OCI-LY7 (cell line): Measurements from ENCODE around the gene CCDC141. TPM values are rescaled to one million over a fixed set of nuclear protein-coding genes. Genes with fewer than 3 reads are reported as not detected.

Experiments
- BruUV-seq: library from RNA; stranded (reverse); fragments of 400-500 nt; replicated peaks from 2 replicates; lab custom pipeline; 2021; lab: Mats Ljungman, UMichigan
- CTCF ChIA-PET: fragments of 300-600 bp; sonication (Branson Sonifier 250); formaldehyde crosslinking; loops from one replicate; lab custom pipeline; 2022; ENCODE audit warnings: antibody characterized with exemption; ENCODE audit not compliant: unreplicated experiment; lab: Charles Lee
- POLR2A ChIA-PET: fragments of 300-600 bp; sonication (Branson Sonifier 250); formaldehyde crosslinking; loops from one replicate; lab custom pipeline; 2022; ENCODE audit warnings: antibody characterized with exemption; lab: Charles Lee
- DNase-seq: peaks from one replicate; pipeline ENCODE4 v3.0.0-alpha.2; 2015; ENCODE audit warnings: low spot score
- H2AFZ ChIP-seq: fragments of 200-600 bp; sonication (generic), shearing (Covaris generic); 2 replicates; pipeline ENCODE4 v1.6.1; 2014; ENCODE audit warnings: mild to moderate bottlenecking, antibody characterized with exemption, low read length, moderate library complexity
- H3K27ac ChIP-seq: fragments of 200-600 bp; sonication (generic); 2 replicates; pipeline ENCODE4 v1.5.1; 2014; ENCODE audit warnings: mixed run types, low read depth, mild to moderate bottlenecking, moderate library complexity, low read length, inconsistent platforms; ENCODE audit not compliant: poor library complexity, severe bottlenecking
- H3K36me3 ChIP-seq: fragments of 200-600 bp; sonication (generic); 2 replicates; pipeline ENCODE4 v1.6.1; 2014; ENCODE audit warnings: mild to moderate bottlenecking, antibody characterized with exemption, low read length, moderate library complexity, mixed read lengths; ENCODE audit not compliant: insufficient read depth
- H3K4me1 ChIP-seq: fragments of 200-600 bp; sonication (generic); 2 replicates; pipeline ENCODE4 v1.5.1; 2014; ENCODE audit warnings: mild to moderate bottlenecking, low read length; ENCODE audit not compliant: insufficient read depth, poor library complexity, severe bottlenecking
- H3K4me2 ChIP-seq: fragments of 200-600 bp; sonication (generic); 2 replicates; pipeline ENCODE4 v1.6.1; 2014; ENCODE audit warnings: mild to moderate bottlenecking, low read length
- H3K4me3 ChIP-seq: fragments of 200-600 bp; sonication (generic); 2 replicates; pipeline ENCODE4 v1.5.1; 2014; ENCODE audit warnings: mild to moderate bottlenecking, low read depth, low read length; ENCODE audit not compliant: poor library complexity, severe bottlenecking
- H3K79me2 ChIP-seq: fragments of 200-600 bp; sonication (generic); 2 replicates; pipeline ENCODE4 v1.6.1; 2016; ENCODE audit warnings: low read depth, mild to moderate bottlenecking, low read length, moderate library complexity, mixed read lengths; ENCODE audit not compliant: insufficient read depth
- H3K9me2 ChIP-seq: fragments of 200-600 bp; sonication (generic); 2 replicates; pipeline ENCODE4 v1.6.1; 2016; ENCODE audit warnings: mild to moderate bottlenecking, low read length, mixed read lengths; ENCODE audit not compliant: insufficient read depth
- H3K9me3 ChIP-seq: fragments of 200-600 bp; sonication (generic); 2 replicates; pipeline ENCODE4 v1.6.1; 2014; ENCODE audit warnings: mild to moderate bottlenecking, mixed run types, low read length, mixed read lengths
- H4K20me1 ChIP-seq: fragments of 200-600 bp; sonication (generic); 2 replicates; pipeline ENCODE4 v1.6.1; 2014; ENCODE audit warnings: mild to moderate bottlenecking, antibody characterized with exemption, low read length, moderate library complexity, mixed read lengths; ENCODE audit not compliant: insufficient read depth
- EZH2phosphoT487 ChIP-seq: fragments of 200-600 bp; sonication (generic); IDR thresholded peaks from 2 replicates; pipeline ENCODE4 v1.6.1; 2018; ENCODE audit warnings: low read depth, borderline replicate concordance, mild to moderate bottlenecking, mixed run types, antibody characterized with exemption, low read length, moderate library complexity, mixed read lengths
- intact Hi-C: fragments of 100-400 bp; cut with micrococcal nuclease; formaldehyde crosslinking; loops from one replicate; pipeline ENCODE4 v1.10.0; 2022; ENCODE audit not compliant: unreplicated experiment
- total RNA-seq, 2 experiments: library from RNA; depleted of rRNA in 1 of 2; stranded (reverse); fragments of >200 nt in 1 of 2; shearing (Covaris generic) in 1 of 2; gene quantifications; 2 replicates each; pipeline ENCODE4 v1.2.3, GENCODE V29; 2014 to 2022
- TF ChIP-seq, protein P1 (sequence below): fragments of 200-600 bp; sonication (generic); conservative IDR thresholded peaks from 2 replicates; pipeline ENCODE4 v1.5.1; 2014; ENCODE audit warnings: mild to moderate bottlenecking, antibody characterized with exemption, low read length, moderate library complexity, mixed read lengths

The CCDC141 gene
- total RNA-seq, 2 experiments from 2014 or later: 0.32 TPM; not detected in 1

DNA sequence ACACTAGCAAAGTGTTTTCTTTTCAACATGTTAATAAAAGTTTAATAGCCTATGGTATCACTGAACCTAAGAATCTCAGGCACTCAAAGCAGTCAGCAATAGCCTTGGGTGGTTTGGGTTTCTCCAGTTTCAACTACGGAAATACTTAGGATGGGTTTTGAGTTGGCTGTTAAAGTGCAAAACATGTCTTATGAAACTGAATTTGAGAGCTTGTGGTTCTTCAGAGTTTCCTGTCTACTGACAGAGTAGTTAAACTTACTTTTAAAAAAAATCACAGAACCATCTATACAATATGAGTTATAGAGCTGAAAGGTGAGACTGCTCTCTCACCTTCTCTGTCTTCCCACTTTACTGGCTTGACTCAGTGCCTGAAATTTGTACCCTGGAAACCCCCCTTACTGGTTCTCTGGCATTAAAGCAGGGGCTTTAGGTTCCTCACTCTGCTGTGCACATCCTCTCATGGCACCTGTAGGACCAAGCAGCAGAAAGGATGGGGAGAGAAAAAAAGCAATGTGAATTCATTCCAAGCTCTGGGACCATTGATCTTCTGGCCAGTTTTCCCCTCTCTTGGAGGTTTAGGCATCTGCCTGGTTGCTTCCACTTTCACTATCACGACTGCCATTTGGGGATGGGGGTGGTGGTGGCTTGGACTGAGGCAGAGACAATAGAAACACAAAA lies 18.1 kb downstream of the CCDC141 start:
- H3K36me3 ChIP-seq: peaks cover 4% of the 10 kb centered on the region; the same call in 1 of the 2 replicates
- H3K9me2 ChIP-seq: no peaks in the 10 kb centered on the region
- no TSS peak for BruUV-seq
- H4K20me1 ChIP-seq: no peaks in the 10 kb centered on the region
- ChIA-PET POLR2A (interaction anchor here (0.7 to 5.3 kb wide), 8 partner anchors 11 to 103 kb away, joined by 3 to 37 read pairs (median 12); partner anchors contain the start of gene CCDC141), CTCF (interaction anchor here (1.2 kb wide), 1 partner anchor 10 kb away, joined by 7 read pairs; no protein-coding TSS in a partner anchor)
- intact Hi-C loops: loop anchor here (1.0 to 5.0 kb wide), 4 partner anchors 10 to 65 kb away; no protein-coding TSS in a partner anchor
- peak overlapping the region; percentile 98 for H2AFZ ChIP-seq
- H3K9me3 ChIP-seq: peaks cover 8% of the 10 kb centered on the region; the same call in 1 of the 2 replicates
- H3K4me1 ChIP-seq: peaks cover 23% of the 10 kb centered on the region
- peak overlapping the region; percentile 39 for H3K4me3 ChIP-seq
- H3K79me2 ChIP-seq: no peaks in the 10 kb centered on the region
- DNase-seq: peak; percentile 75
- peak overlapping the region; percentile 85 for H3K27ac ChIP-seq
- peak overlapping the region; percentile 88 for H3K4me2 ChIP-seq
- no peak for TF ChIP-seq EZH2phosphoT487
- TF ChIP-seq, protein P1, sequence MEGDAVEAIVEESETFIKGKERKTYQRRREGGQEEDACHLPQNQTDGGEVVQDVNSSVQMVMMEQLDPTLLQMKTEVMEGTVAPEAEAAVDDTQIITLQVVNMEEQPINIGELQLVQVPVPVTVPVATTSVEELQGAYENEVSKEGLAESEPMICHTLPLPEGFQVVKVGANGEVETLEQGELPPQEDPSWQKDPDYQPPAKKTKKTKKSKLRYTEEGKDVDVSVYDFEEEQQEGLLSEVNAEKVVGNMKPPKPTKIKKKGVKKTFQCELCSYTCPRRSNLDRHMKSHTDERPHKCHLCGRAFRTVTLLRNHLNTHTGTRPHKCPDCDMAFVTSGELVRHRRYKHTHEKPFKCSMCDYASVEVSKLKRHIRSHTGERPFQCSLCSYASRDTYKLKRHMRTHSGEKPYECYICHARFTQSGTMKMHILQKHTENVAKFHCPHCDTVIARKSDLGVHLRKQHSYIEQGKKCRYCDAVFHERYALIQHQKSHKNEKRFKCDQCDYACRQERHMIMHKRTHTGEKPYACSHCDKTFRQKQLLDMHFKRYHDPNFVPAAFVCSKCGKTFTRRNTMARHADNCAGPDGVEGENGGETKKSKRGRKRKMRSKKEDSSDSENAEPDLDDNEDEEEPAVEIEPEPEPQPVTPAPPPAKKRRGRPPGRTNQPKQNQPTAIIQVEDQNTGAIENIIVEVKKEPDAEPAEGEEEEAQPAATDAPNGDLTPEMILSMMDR: no peak

DNA sequence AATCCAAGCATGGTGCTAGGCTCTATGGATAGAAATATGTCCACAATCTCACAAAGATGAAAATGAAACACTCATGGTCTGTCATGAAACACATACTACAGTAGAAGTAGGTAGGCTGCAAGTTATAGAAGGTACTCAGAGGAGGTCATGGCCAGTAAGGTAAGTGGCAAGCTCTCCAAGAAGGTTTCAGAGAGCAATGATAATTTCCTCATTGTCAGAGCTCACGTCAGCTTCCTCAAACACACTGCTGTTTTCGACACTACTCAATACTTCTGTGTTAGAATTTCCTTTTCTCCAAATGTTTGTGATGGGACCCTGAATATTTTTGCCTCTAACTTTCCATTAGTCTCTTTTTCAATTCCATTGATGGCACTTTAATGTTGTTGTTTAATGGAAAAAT lies 25.5 kb downstream of the CCDC141 start:
- H3K9me3 ChIP-seq: peaks cover 8% of the 10 kb centered on the region; the same call in 1 of the 2 replicates
- intact Hi-C loops: loop anchor here (5.0 kb wide), 2 partner anchors 103 to 132 kb away; no protein-coding TSS in a partner anchor
- no peaks in the 10 kb centered on the region for H4K20me1 ChIP-seq
- H3K36me3 ChIP-seq: peaks cover 4% of the 10 kb centered on the region; the same call in 1 of the 2 replicates
- H3K4me3 ChIP-seq: no peak overlapping the region
- no peaks in the 10 kb centered on the region for H3K79me2 ChIP-seq
- peak overlapping the region; percentile 31; the same call in 1 of the 2 replicates for H2AFZ ChIP-seq
- BruUV-seq: no TSS peak
- ChIA-PET POLR2A (interaction anchor here (0.5 to 1.7 kb wide), 4 partner anchors 9 to 34 kb away, joined by 3 to 5 read pairs (median 3); no protein-coding TSS in a partner anchor), CTCF (no interaction called here)
- peaks cover 26% of the 10 kb centered on the region for H3K4me1 ChIP-seq
- H3K4me2 ChIP-seq: no peak overlapping the region
- H3K9me2 ChIP-seq: no peaks in the 10 kb centered on the region
- no peak for DNase-seq
- TF ChIP-seq, protein P1: no peak
- no peak for TF ChIP-seq EZH2phosphoT487
- no peak overlapping the region for H3K27ac ChIP-seq
